ENCODE data around the gene ATP13A1.
"Not testable (repeated sequence)": the region's sequence is repeated elsewhere in the genome, so short reads cannot be mapped to it uniquely, and the experiment has no call there.

Gene ATP13A1

DNA sequence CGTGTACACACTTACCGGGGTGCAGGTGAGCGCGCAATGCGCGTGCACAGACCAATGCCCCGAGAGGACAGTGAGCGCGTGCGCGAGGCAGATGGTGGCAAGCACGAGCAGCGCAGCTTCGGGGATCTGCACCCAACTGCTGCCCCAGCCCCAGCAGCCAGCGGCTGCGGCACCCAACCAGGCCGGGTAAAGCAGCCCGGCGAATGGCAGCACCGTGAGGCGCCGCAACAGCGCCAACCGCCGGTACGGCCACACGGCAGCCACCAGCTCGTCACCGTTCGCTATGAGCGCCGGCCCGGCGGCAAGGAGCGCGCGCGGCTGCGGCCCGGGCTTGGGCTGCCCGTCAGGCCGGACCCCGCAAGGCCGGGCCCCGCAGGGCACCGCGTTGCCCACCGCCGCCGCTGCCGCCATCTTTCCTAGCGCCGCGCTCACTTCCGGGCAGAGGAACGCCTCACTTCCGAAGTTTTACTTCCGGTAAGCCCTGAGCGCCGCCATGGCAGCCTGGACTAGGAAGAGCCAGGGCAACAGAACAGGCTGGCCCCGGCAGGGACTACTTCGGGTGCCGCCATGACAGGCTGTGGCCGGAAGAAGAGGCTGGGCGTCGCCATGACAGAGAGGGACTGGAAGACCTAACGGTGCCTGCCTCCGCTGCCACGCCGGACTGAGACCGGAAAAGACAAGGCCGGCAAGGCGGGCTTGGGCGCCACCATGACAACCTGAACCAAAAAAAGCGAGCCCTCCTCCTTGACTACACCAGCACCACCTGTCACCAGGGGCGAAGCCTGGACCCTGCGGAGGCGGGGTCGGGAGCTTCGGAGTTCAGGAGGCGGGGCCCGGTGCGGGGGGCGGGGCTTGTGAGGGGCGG, at the start of gene ATP13A1:
TSS of gene ATP13A1 (minus strand) at position 421 of the 865 bp plus-strand sequence. CDS start at position 411, 10 bp downstream.
- DNase-seq = peak; percentile 98

DNA sequence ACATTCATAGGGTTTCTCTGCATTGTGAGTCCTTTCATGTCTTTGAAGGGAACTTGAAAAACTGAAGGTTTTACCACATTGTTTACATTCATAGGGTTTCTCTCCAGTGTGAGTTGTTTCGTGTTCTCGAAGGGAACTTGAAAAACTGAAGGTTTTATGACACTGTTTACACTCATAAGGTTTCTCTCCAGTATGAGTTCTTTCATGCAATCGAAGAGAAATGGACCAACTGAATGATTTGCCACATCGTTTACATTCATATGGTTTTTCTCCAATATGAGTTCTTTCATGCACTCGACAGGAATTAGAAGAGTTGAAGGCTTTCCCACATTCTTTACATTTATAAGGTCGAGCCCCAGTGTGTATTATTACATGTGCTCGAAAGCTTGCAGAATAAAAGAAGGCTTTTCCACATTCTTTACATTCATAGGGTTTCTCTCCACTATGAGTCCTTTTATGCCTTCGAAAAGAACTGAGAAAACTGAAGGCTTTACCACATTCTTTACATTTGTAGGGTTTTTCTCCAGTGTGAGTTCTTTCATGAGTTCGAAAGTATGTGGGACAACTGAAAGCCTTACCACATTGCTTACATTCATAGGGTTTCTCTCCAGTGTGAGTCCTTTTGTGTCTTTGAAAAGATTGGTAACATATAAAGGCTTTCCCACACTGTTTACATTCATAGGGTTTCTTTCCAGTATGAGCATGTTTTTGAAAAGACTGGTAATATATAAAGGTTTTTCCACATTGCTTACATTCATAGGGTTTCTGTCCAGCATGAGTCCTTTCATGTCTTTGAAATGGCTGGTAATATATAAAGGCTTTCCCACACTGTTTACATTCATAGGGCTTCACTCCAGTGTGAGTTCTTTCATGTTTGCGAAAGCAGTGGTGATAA, 48.7 kb upstream of the ATP13A1 start:
- DNase-seq = no peak

DNA sequence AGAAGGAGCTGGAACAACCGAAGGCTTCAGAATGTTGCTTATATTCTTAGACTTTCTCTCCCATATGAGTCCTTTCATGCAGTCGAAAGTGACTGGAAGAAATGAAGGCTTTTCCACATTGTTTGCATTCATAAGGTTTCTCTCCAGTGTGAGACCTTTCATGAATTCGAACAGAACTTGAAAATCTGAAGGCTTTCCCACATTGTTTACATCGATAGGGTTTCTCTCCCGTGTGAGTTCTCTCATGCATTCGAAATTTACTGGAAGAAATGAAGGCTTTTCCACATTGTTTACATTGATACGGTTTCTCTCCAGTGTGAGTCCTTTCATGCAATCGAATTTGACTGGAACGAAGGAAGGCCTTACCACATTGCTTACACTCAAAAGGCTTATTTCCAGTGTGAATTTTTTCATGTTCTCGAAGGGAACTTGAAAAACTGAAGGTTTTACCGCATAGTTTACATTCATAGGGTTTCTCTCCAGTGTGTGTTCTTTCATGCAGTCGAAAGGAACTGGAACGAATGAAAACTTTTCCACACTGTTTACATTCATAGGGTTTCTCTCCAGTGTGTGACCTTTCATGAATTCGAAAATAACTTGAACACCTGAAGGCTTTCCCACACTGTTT, 47.9 kb upstream of the ATP13A1 start:
- no peak for DNase-seq

DNA sequence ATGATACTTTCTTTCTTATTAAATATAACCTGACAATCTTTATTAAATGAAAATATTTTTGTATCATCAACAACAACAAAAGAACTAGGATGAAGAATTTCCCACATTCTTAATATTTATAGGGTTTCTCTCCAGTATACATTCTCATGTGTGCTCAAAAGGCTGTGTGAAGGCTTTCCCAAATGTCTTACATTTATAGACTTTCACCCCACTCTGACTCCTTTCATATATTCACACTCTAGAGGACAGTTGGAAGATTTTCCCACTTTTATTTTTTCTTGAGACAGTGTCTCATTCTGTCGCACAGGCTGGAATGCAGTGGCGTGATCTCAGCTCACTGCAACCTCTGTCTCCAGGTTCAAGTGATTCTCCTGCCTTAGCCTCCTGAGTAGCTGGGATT, 47.0 kb upstream of the ATP13A1 start:
- no peak for DNase-seq

DNA sequence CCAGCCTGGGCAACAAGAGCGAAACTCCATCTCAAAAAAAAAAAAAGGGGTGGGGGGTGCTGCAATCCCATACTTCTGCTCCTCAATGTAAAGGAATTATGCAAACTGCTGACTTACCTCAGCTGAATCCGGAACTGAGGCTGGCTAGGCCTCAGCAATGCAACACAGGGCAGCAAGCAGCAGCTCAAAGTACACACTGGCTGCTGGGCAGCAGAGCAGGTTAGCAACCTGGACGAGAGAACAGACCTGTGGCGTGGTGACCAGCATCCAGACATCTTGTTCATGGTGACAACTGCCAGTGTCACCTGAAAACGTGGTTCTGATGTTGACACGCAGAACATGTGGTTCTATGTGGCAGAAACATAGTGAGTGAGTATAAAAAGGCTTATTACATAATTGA, 41.4 kb upstream of the ATP13A1 start:
- DNase-seq = no peak

DNA sequence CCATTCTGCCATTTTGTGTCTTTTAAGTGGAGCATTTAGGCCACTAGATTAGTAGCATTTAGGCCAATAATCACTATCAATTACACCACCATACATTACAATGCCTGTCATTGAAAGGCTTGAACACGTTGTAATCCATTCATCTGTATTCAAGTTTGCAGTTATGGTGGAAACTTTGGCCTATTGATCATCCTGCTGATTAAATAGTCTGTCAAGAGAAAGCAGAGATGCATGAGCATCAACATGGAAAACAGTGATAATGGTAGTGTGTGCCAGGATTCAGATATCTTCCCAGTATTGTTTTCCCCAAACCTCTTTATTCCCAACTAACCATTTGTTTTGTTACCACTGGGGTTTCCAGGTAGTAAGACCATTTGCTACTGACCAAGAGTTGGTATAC, 37.0 kb upstream of the ATP13A1 start:
- DNase-seq = not testable (repeated sequence)

DNA sequence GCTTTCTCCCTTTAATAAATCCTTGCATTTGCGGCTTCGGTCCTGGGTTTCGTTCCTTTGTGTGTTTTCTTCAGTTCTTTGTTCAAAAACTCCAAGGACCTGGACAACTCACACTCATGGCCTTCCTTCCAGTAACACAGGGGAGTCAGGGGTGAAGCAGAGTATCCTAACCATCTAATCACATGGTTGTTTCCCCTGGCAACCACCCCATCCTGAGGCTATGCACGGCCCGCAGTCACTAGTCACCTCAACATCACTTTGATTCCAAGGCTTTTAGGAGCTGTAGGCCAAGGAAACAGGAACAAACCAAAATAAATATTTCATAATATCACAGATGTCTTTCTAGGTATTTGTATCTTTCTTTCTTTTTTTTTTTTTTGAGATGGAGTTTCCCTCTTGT, 34.1 kb upstream of the ATP13A1 start:
- no peak for DNase-seq

DNA sequence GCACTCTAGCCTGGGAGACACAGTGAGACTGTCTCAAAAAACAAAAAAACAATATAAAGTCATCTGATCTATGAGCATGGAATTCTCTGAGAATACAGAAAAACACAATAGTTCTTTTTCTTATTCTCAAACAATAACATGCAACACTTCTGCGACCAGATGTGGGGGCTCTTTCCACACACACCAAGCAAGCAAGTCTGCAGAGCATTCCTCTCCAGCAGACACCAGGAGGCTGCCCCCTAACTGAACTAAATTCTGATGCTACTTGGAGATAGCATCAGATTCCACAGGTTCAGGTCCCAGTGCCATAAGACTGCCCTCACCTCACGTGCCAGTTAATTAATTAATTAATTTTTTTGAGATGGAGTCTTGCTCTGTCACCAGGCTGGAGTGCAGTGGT, 32.9 kb upstream of the ATP13A1 start:
- no peak for DNase-seq

DNA sequence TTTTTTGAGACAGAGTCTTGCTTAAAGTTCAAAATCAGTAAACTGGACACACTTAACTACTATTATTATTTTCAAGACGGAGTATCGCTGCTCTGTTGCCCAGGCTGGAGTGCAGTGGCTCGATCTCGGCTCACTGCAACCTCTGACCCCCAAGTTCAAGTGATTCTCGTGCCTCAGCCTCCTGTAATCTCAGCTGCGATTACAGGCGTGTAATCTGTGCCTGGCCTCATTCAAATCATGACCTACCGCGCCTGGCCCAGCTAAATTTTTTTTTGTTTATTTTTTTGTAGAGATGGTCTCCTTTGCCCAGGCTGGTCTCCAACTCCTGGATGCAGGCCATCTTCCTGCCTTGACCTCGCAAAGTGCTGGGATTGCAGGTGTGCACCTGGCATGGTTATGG, 28.2 kb upstream of the ATP13A1 start:
- no peak for DNase-seq

DNA sequence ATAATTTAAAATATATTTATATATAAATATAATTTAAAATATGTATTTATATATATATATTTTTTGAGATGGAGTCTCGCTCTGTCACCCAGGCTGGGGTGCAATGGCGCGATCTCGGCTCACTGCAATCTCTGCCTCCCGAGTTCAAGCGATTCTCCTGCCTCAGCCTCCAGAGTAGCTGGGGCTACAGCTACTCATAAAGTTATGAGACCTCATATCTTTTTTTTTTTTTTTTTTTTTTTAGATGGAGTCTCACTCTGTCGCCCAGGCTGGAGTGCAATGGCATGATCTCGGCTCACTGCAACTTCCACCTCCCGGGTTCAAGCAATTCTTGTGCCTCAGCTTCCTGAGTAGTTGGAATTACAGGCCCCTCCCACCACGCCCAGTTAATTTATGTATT, 25.5 kb upstream of the ATP13A1 start:
- DNase-seq = not testable (repeated sequence)

DNA sequence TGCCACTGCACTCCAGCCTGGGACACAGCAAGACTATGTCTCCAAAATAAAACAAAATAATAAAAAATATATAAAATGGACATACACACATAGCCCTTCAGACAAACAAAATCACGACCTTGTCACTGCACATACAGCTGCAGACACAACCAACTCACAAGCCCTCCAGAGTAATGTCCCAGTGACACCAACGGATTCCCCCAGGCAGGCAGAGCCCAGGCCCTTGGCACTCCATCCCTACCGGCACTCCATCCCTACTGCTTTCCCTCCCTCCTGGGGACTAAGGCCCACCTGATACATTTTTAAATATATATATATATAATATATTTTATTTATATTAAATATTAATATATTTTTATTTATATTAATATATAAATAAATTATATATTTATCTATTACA, 23.6 kb upstream of the ATP13A1 start:
- no peak for DNase-seq

DNA sequence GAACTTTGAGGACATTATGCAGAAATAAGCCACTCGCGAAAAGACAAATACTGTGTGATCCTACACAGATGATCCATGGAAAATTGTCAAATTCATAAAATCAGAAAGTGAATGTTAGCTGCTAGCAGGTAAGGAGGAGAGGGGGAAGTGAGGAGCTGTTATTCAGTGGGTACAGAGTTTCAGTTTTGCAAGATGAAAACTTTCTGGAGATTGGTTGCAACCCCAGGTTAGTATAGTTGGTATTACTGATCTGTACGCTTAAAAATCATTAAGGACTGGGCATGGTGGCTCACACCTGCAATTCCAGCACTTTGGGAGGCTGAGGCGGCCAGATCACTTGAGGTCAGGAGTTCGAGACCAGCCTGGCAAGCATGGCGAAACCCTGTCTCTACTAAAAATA, 23.1 kb upstream of the ATP13A1 start:
- DNase-seq = no peak

DNA sequence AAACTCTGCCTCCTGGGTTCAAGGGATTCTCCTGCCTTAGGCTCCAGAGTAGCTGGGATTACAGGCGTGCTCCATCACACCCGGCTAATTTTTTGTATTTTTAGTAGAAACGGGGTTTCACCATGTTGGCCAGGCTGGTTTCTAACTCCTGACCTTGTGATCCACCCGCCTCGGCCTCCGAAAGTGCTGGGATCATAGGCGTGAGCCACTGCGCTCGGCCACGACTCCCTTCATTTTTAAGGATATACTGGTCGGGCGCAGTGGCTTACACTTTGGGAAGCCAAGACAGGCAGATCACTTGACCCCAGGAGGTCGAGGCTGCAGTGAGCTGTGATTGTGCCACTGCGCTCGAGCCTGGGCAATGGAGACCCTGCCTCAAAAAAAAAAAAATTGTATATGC, 22.6 kb upstream of the ATP13A1 start:
- DNase-seq = not testable (repeated sequence)

DNA sequence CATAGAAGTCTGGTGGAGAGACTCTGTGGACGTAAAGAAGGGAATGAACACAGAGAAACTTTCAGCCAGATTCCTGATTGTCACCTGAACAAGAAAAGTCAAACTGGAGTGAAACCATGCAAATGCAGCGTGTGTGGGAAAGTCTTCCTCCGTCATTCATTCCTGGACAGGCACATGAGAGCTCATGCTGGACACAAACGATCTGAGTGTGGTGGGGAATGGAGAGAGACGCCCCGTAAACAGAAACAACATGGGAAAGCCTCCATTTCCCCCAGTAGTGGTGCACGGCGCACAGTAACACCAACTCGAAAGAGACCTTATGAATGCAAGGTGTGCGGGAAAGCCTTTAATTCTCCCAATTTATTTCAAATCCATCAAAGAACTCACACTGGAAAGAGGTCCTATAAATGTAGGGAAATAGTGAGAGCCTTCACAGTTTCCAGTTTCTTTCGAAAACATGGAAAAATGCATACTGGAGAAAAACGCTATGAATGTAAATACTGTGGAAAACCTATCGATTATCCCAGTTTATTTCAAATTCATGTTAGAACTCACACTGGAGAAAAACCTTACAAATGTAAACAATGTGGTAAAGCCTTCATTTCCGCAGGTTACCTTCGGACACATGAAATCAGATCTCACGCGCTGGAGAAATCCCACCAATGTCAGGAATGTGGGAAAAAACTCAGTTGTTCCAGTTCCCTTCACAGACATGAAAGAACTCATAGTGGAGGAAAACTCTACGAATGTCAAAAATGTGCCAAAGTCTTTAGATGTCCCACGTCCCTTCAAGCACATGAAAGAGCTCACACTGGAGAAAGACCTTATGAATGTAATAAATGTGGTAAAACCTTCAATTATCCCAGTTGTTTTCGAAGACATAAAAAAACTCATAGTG, 15.9 kb upstream of the ATP13A1 start:
- no peak for DNase-seq

DNA sequence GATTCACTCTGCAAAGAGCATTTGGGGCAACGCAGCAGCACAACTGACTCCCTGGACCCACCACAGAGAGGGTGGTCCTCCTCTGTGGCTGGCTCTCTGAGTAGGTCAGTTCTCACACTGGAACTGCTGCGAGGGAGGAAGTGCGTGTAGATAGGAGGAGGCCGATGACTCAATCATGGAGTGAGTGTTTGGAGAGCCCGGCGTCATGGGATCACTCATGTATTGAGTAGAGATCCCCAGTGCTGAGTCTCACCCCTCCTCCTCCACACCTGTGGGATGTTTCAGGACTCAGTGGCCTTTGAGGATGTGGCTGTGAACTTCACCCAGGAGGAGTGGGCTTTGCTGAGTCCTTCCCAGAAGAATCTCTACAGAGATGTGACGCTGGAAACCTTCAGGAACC, 14.1 kb upstream of the ATP13A1 start:
- DNase-seq = no peak

DNA sequence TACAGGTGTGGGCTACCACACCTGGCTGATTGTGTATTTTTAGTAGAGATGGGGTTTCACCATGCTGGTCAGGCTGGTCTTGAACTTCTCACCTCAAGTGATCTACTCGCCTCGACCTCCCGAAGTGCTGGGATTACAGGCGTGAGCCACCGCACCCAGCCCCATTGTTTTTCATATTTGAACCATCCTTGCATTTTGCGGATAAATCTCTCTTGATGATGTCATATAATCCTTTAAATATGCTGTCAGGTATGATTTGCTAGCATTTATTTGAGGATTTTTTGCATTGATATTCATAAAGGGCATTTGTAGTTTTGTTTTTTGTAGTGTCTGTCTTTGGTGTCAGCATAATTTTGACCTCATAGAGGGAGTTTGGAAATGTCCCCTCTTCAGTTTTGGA, 10.8 kb upstream of the ATP13A1 start:
- DNase-seq = no peak

DNA sequence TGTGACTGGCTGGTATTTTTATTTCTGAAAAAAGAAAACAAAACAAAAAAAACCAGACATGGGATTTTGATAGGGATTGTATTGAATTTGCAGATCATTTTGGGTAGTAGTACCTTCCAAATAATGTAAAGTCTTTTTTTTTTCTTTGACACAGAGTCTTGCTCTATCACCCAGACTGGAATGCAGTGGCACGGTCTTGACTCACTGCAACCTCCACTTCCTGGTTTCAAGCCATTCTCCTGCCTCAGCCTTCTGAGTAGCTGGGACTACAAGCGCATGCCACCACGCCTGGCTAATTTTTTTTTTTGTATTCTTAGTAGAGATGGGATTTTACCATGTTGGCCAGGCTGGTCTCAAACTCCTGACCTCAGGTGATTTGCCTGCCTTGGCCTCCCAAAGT, 9.3 kb upstream of the ATP13A1 start:
- no peak for DNase-seq

DNA sequence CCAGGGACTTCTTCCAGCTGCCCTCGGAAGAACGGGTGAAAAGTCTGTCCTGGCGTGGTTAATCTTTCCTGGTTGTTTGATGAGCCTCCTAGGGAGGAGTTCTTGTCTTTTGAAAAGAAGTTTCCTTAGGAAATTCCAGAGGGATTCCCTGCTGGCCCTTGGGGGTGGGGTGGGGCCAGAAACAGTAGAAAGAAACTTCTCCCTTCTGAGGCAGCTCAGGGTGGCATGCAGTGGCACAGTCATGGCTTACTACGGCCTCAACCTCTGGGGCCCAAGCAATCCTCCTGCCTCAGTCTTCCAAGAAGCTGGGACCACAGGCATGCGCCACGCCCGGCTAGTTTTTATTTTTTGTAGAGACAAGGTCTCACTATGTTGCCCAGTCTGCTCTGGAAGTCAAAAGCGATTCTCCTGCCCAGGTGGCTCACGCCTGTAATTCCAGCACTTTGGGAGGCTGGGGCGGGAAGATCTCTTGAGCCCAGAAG, 6.6 kb upstream of the ATP13A1 start:
- DNase-seq = no peak

DNA sequence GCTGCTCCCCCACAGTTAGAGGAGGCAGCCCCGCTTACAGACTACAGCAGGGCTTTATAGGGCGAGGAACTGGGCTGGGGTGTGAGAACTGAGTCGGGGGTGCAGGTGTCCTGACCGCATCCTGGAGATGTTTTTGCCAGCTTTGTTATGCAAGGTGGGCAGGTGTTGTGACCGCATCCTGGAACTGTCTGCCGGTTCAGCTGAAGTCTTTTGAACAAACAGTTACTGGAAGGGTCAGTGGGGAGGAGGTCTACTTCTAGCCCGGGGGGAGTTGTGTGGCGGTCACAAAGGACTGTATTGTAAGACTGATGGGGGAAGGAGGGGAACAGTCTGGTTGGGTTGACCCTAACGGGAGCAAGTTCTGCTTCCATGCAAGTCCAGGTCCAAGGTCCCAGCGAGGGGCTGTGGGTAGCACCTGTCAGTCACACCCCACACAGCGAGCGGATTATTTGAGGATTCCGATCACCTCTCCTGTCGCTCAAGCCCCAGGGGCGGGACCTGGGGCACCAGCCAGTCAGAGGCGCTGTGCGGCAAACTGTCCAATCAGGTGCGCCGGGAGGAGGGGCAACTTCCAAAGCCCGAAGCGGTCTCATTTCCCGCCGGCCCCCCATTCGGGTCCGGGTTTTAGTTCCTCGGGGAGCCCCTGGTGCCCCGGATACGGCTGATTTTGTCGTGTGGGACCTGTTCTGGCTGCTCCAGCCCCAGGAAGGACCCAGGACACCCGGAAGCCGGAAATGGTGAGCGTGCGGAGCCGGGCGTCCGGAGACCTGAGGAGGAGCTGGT, 4.9 kb upstream of the ATP13A1 start, which contains the start of gene ZNF101:
TSS of gene ZNF101 (plus strand) at position 610 of the 783 bp plus-strand sequence. CDS start at position 735, 125 bp downstream.
- DNase-seq = peak; percentile 91

DNA sequence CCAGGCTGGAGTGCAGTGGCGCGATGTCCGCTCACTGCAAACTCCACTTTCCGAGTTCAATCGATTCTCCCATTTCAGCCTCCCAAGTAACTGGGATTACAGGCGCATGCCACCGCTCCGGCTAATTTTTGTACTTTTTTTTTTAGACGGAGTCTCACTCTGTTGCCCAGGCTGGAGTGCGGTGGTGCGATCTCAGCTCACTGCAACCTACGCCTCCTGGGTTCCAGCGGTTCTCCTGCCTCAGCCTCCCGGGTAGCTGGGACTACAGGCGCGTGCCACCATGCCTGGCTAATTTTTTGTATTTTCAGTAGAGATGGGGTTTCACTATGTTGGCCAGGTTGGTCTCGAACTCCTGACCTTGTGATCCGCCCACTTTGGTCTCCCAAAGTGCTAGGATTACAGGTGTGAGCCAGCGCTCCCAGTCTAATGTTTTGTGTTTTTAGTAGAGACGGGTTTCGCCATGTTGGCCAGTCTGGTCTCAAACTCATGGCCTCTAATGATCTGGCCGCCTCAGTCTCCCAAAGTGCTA, 2.0 kb upstream of the ATP13A1 start:
- DNase-seq = not testable (repeated sequence)

DNA sequence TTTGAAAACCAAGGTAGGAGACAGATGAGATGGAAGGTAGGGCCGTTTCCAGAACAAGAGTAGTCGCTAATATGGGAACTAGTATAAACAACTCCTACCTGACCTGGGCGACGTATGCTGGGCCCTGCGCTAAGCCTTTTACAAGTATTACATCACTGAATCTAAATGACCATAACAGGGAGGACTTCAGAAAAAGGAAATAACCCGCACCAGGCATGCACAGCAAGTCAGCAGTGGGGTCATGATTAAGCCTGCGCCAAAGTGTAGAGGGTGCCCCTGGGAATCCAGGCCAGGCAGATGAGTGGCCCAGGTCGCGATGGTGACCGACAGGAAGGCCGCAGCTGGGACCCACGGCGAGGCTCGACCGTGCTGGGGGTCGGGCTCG, 613 bp downstream of the ATP13A1 start:
- DNase-seq = no peak

Measured in HCEC 1CT (cell line).